Adrenal gland (tissue), 12 donors: ENCODE results near the gene ATP6V0E1. TPM values are rescaled to one million over a fixed set of nuclear protein-coding genes. Genes with fewer than 3 reads are reported as not detected.

Experiments
- DNase-seq, 7 donors: peaks; one replicate each; pipeline ENCODE4 v3.0.0-alpha.2; 2019 to 2020
- H3K27ac ChIP-seq, 5 donors: fragments of 200-600 bp; sonication (generic) in 4 of 5; 1 replicate in 3 of 5; 2 replicates in 2 of 5; pipeline versions ENCODE4 v1.5.1 to v1.8.0; 2016 to 2020; ENCODE audit warnings: mild to moderate bottlenecking in 1 of 5
- H3K27me3 ChIP-seq: fragments of 200-600 bp; 2 replicates; pipeline ENCODE4 v1.8.0; 2021
- H3K36me3 ChIP-seq, 2 donors: fragments of 200-600 bp; replicated peaks in 1 of 2; 1 replicate in 1 of 2; 2 replicates in 1 of 2; pipeline versions ENCODE4 v1.5.1 to v1.8.0; 2018 to 2022
- H3K4me1 ChIP-seq, 2 donors: fragments of 200-600 bp; replicated peaks in 1 of 2; 1 replicate in 1 of 2; 2 replicates in 1 of 2; pipeline versions ENCODE4 v1.5.1 to v1.8.0; 2018 to 2021
- H3K4me3 ChIP-seq, 4 donors: fragments of 200-600 bp; sonication (generic) in 3 of 4; one replicate each; pipeline ENCODE4 v1.5.1; 2016 to 2018
- H3K9me3 ChIP-seq, 3 donors: fragments of 200-600 bp; sonication (generic) in 1 of 3; replicated peaks in 1 of 3; 1 replicate in 2 of 3; 2 replicates in 1 of 3; pipeline versions ENCODE4 v1.5.1 to v1.8.0; 2016 to 2021
- CTCF ChIP-seq, 6 experiments: fragments of 450-650 bp in 4 of 6; fragments of 200-600 bp in 2 of 6; sonication (generic) in 1 of 6; IDR thresholded peaks; 1 replicate in 5 of 6; 2 replicates in 1 of 6; pipeline versions ENCODE4 v1.5.1 to v1.8.0; 2016 to 2021; ENCODE audit warnings: antibody characterized with exemption in 6 of 6, mild to moderate bottlenecking in 2 of 6, moderate library complexity in 1 of 6
- POLR2A ChIP-seq, 2 donors: fragments of 450-650 bp; IDR thresholded peaks; one replicate each; pipeline ENCODE4 v1.6.1; 2017; ENCODE audit warnings: antibody characterized with exemption in 2 of 2, mild to moderate bottlenecking in 2 of 2, moderate library complexity in 1 of 2
- WGBS, 4 donors: extraction: QIAGEN DNeasy Blood & Tissue Kit in 2 of 4; methylation state at CpG; one replicate each; pipeline versions ENCODE4 v1.1.5 to v1.1.7; 2013 to 2017; 5-methylcytosine and 5-hydroxymethylcytosine counted together
- intact Hi-C, 2 donors: fragments of 100-400 bp; cut with DNase I; formaldehyde crosslinking; loops; one replicate each; pipeline versions ENCODE4 v1.14.1 to v1.15.0; 2022 to 2023
- polyA plus RNA-seq, 3 donors: library from polyadenylated mRNA; stranded (reverse); fragments of 200-250 nt in 2 of 3; fragments of 350-450 nt in 1 of 3; fragmentation: Illumina TruSeq in 1 of 3; extraction: RNeasy Lipid Tissue Mini Kit (QIAGEN cat#74804) in 1 of 3; gene quantifications; one replicate each; pipeline ENCODE4 v1.2.3, GENCODE V29; 2013 to 2014
- total RNA-seq, 9 donors: library from RNA; depleted of rRNA in 4 of 9; stranded (reverse); fragments of >200 nt in 4 of 9; fragments of 120-200 nt in 1 of 9; fragmentation: NEBNext Ultra II Directional in 1 of 9; extraction: Animal tissue kit (Norgen Biotek cat#: 25700) in 1 of 9; gene quantifications; one replicate each; pipeline versions ENCODE4 v1.1.0 to v1.2.4, GENCODE V29; 2013 to 2023
- donor health status: healthy with polysubstance abuse.
- donor health status: Bipolar disorder and iron deficiency.
- donor health status: DM: yes; HTN: yes; CAD: no.
- donor health status: DM: no; HTN: no; CAD: no.
- donor health status: DM: no; HTN: no; CAD: no.
- donor health status: DM: yes; HTN: yes; CAD: no.

Gene ATP6V0E1
- total and polyA plus RNA-seq, 12 donors = 139 to 413 (median 253) TPM

GRCh38 chr5:173033923-173034322, 50.4 kb downstream of the ATP6V0E1 start:
- Histone ChIP-seq H3K36me3 (peaks cover 0 to 8% of the 10 kb centered on the region in 2 donors), H3K4me3 (no peak overlapping the region), H3K4me1 (peaks cover 25 to 43% of the 10 kb centered on the region in 2 donors), H3K27me3 (no peaks in the 10 kb centered on the region), H3K27ac (no peak overlapping the region), H3K9me3 (no peaks in the 10 kb centered on the region)
- peak in 1 of 7 donors; percentile 8 for DNase-seq
- intact Hi-C loops = no loop called here
- 81 to 86% (median 84%) methylated on average over 6 of the region's 6 CpGs for WGBS, 4 donors
- TF ChIP-seq CTCF (IDR thresholded peaks at IDR 0.05) (no peak), POLR2A (IDR thresholded peaks at IDR 0.05) (no peak)

- no peak for TF ChIP-seq CTCF (IDR thresholded peaks at IDR 0.05)
- TF ChIP-seq POLR2A (IDR thresholded peaks at IDR 0.05) = no peak
- H3K36me3 ChIP-seq = peaks cover 0 to 8% of the 10 kb centered on the region in 2 donors
- H3K27ac ChIP-seq = peak overlapping the region in 2 of 5 donors; percentile 64 to 73
- no peaks in the 10 kb centered on the region for H3K9me3 ChIP-seq
- peak in 2 of 7 donors; percentile 9 to 39 for DNase-seq
- no peak overlapping the region for H3K4me3 ChIP-seq
- H3K4me1 ChIP-seq = peaks cover 9 to 25% of the 10 kb centered on the region in 2 donors
- intact Hi-C loops = no loop called here
- WGBS, 4 donors = 88 to 92% (median 91%) methylated on average over 22 to 24 of the region's 24 CpGs
- H3K27me3 ChIP-seq = no peaks in the 10 kb centered on the region
These were observed 52.5 kb downstream of the ATP6V0E1 start for GRCh38 chr5:173035904-173036707.

- no peak for TF ChIP-seq POLR2A (IDR thresholded peaks at IDR 0.05)
- TF ChIP-seq CTCF (IDR thresholded peaks at IDR 0.05) = no peak
- H3K9me3 ChIP-seq = no peaks in the 10 kb centered on the region
- WGBS, 4 donors = 88 to 100% (median 91%) methylated on average over 3 of the region's 3 CpGs
- no peak overlapping the region for H3K27ac ChIP-seq
- intact Hi-C loops = no loop called here
- DNase-seq = no peak
- peaks cover 9 to 25% of the 10 kb centered on the region in 2 donors for H3K4me1 ChIP-seq
- no peaks in the 10 kb centered on the region for H3K27me3 ChIP-seq
- no peak overlapping the region for H3K4me3 ChIP-seq
- peaks cover 0 to 8% of the 10 kb centered on the region in 2 donors for H3K36me3 ChIP-seq
These were observed 55.6 kb downstream of the ATP6V0E1 start for GRCh38 chr5:173039188-173039587.

- H3K27me3 ChIP-seq = no peaks in the 10 kb centered on the region
- TF ChIP-seq CTCF (IDR thresholded peaks at IDR 0.05) (no peak), POLR2A (IDR thresholded peaks at IDR 0.05) (no peak)
- peak in 2 of 7 donors; percentile 4 to 23 for DNase-seq
- 91 to 97% (median 96%) methylated on average over 5 of the region's 5 CpGs for WGBS, 4 donors
- intact Hi-C loops = no loop called here
- no peaks in the 10 kb centered on the region for H3K9me3 ChIP-seq
- H3K36me3 ChIP-seq = peaks cover 0 to 3% of the 10 kb centered on the region in 2 donors
- peaks cover 7 to 20% of the 10 kb centered on the region in 2 donors for H3K4me1 ChIP-seq
- H3K4me3 ChIP-seq = no peak overlapping the region
- H3K27ac ChIP-seq = no peak overlapping the region
These were observed 56.4 kb downstream of the ATP6V0E1 start for GRCh38 chr5:173039964-173040363.
